Measurements from ENCODE around the gene DDIT3.
"Not testable (repeated sequence)": the region's sequence is repeated elsewhere in the genome, so short reads cannot be mapped to it uniquely, and the experiment has no call there.

DDIT3 gene

GRCh38 chr12:57520053-57520818 is at the start of gene DDIT3:
DDIT3 (minus strand) TSS chr12:57520514; CDS start chr12:57517406, 3,108 bp downstream.
- Histone ChIP-seq H3K27me3 (ENCODE audit: control insufficient read depth, insufficient read depth, low read length) (no peaks in the 10 kb centered on the region), H3K4me1 (ENCODE audit: control insufficient read depth, insufficient read depth, low read length) (peaks cover 45% of the 10 kb centered on the region), H3K4me3 (ENCODE audit: low read length) (peak within 1 kb of the TSS; percentile 94), H3K36me3 (ENCODE audit: control insufficient read depth, insufficient read depth, low read length) (peaks cover 22% of the 10 kb centered on the region), H3K27ac (ENCODE audit: low read depth, low read length) (peak within 1 kb of the TSS; percentile 99), H3K9ac (ENCODE audit: low read length) (peak within 1 kb of the TSS; percentile 98)

GRCh38 chr12:57569858-57570257 is 49.5 kb upstream of the DDIT3 start:
- Histone ChIP-seq H3K27ac (ENCODE audit: low read depth, low read length) (no peak overlapping the region), H3K4me1 (ENCODE audit: control insufficient read depth, insufficient read depth, low read length) (no peaks in the 10 kb centered on the region), H3K36me3 (ENCODE audit: control insufficient read depth, insufficient read depth, low read length) (no peaks in the 10 kb centered on the region), H3K27me3 (ENCODE audit: control insufficient read depth, insufficient read depth, low read length) (no peaks in the 10 kb centered on the region), H3K4me3 (ENCODE audit: low read length) (no peak overlapping the region), H3K9ac (ENCODE audit: low read length) (no peak overlapping the region)

GRCh38 chr12:57568838-57569237 is 48.5 kb upstream of the DDIT3 start:
- H3K4me1 ChIP-seq (ENCODE audit: control insufficient read depth, insufficient read depth, low read length), result no peaks in the 10 kb centered on the region
- no peak overlapping the region for H3K9ac ChIP-seq (ENCODE audit: low read length)
- H3K27me3 ChIP-seq (ENCODE audit: control insufficient read depth, insufficient read depth, low read length), result no peaks in the 10 kb centered on the region
- no peaks in the 10 kb centered on the region for H3K36me3 ChIP-seq (ENCODE audit: control insufficient read depth, insufficient read depth, low read length)
- no peak overlapping the region for H3K4me3 ChIP-seq (ENCODE audit: low read length)
- H3K27ac ChIP-seq (ENCODE audit: low read depth, low read length), result no peak overlapping the region

- Histone ChIP-seq H3K27ac (ENCODE audit: low read depth, low read length) (no peak overlapping the region), H3K36me3 (ENCODE audit: control insufficient read depth, insufficient read depth, low read length) (no peaks in the 10 kb centered on the region), H3K4me1 (ENCODE audit: control insufficient read depth, insufficient read depth, low read length) (no peaks in the 10 kb centered on the region), H3K4me3 (ENCODE audit: low read length) (no peak overlapping the region), H3K9ac (ENCODE audit: low read length) (no peak overlapping the region), H3K27me3 (ENCODE audit: control insufficient read depth, insufficient read depth, low read length) (no peaks in the 10 kb centered on the region)
Measured at GRCh38 chr12:57564178-57564740, 43.9 kb upstream of the DDIT3 start.

GRCh38 chr12:57563358-57563757 is 43.0 kb upstream of the DDIT3 start:
- no peaks in the 10 kb centered on the region for H3K4me1 ChIP-seq (ENCODE audit: control insufficient read depth, insufficient read depth, low read length)
- H3K4me3 ChIP-seq (ENCODE audit: low read length), result no peak overlapping the region
- H3K27me3 ChIP-seq (ENCODE audit: control insufficient read depth, insufficient read depth, low read length), result no peaks in the 10 kb centered on the region
- H3K27ac ChIP-seq (ENCODE audit: low read depth, low read length), result no peak overlapping the region
- H3K36me3 ChIP-seq (ENCODE audit: control insufficient read depth, insufficient read depth, low read length), result no peaks in the 10 kb centered on the region
- no peak overlapping the region for H3K9ac ChIP-seq (ENCODE audit: low read length)

- H3K36me3 ChIP-seq (ENCODE audit: control insufficient read depth, insufficient read depth, low read length); H3K9ac ChIP-seq (ENCODE audit: low read length); H3K4me3 ChIP-seq (ENCODE audit: low read length); H3K4me1 ChIP-seq (ENCODE audit: control insufficient read depth, insufficient read depth, low read length); H3K27ac ChIP-seq (ENCODE audit: low read depth, low read length); H3K27me3 ChIP-seq (ENCODE audit: control insufficient read depth, insufficient read depth, low read length): not testable (repeated sequence)
Measured at GRCh38 chr12:57561117-57561516, 40.8 kb upstream of the DDIT3 start.

- Histone ChIP-seq H3K27ac (ENCODE audit: low read depth, low read length) (no peak overlapping the region), H3K27me3 (ENCODE audit: control insufficient read depth, insufficient read depth, low read length) (no peaks in the 10 kb centered on the region), H3K4me1 (ENCODE audit: control insufficient read depth, insufficient read depth, low read length) (no peaks in the 10 kb centered on the region), H3K4me3 (ENCODE audit: low read length) (no peak overlapping the region), H3K36me3 (ENCODE audit: control insufficient read depth, insufficient read depth, low read length) (no peaks in the 10 kb centered on the region), H3K9ac (ENCODE audit: low read length) (no peak overlapping the region)
Measured at GRCh38 chr12:57560516-57560915, 40.2 kb upstream of the DDIT3 start.

- Histone ChIP-seq H3K36me3 (ENCODE audit: control insufficient read depth, insufficient read depth, low read length) (no peaks in the 10 kb centered on the region), H3K4me1 (ENCODE audit: control insufficient read depth, insufficient read depth, low read length) (no peaks in the 10 kb centered on the region), H3K9ac (ENCODE audit: low read length) (no peak overlapping the region), H3K27ac (ENCODE audit: low read depth, low read length) (no peak overlapping the region), H3K4me3 (ENCODE audit: low read length) (no peak overlapping the region), H3K27me3 (ENCODE audit: control insufficient read depth, insufficient read depth, low read length) (peaks cover 3% of the 10 kb centered on the region)
Measured at GRCh38 chr12:57558864-57559263, 38.5 kb upstream of the DDIT3 start.

- no peak overlapping the region for H3K27ac ChIP-seq (ENCODE audit: low read depth, low read length)
- H3K4me3 ChIP-seq (ENCODE audit: low read length), result no peak overlapping the region
- H3K9ac ChIP-seq (ENCODE audit: low read length), result no peak overlapping the region
- H3K36me3 ChIP-seq (ENCODE audit: control insufficient read depth, insufficient read depth, low read length), result no peaks in the 10 kb centered on the region
- no peaks in the 10 kb centered on the region for H3K4me1 ChIP-seq (ENCODE audit: control insufficient read depth, insufficient read depth, low read length)
- H3K27me3 ChIP-seq (ENCODE audit: control insufficient read depth, insufficient read depth, low read length), result peaks cover 8% of the 10 kb centered on the region
Measured at GRCh38 chr12:57554897-57555296, 34.6 kb upstream of the DDIT3 start.

- no peak overlapping the region for H3K27ac ChIP-seq (ENCODE audit: low read depth, low read length)
- H3K9ac ChIP-seq (ENCODE audit: low read length), result no peak overlapping the region
- no peaks in the 10 kb centered on the region for H3K36me3 ChIP-seq (ENCODE audit: control insufficient read depth, insufficient read depth, low read length)
- peaks cover 1% of the 10 kb centered on the region for H3K4me1 ChIP-seq (ENCODE audit: control insufficient read depth, insufficient read depth, low read length)
- H3K27me3 ChIP-seq (ENCODE audit: control insufficient read depth, insufficient read depth, low read length), result peaks cover 8% of the 10 kb centered on the region
- no peak overlapping the region for H3K4me3 ChIP-seq (ENCODE audit: low read length)
Measured at GRCh38 chr12:57554453-57554852, 34.1 kb upstream of the DDIT3 start.

GRCh38 chr12:57553343-57554202 is 33.3 kb upstream of the DDIT3 start:
- Histone ChIP-seq H3K4me1 (ENCODE audit: control insufficient read depth, insufficient read depth, low read length) (peaks cover 2% of the 10 kb centered on the region), H3K9ac (ENCODE audit: low read length) (no peak overlapping the region), H3K27ac (ENCODE audit: low read depth, low read length) (no peak overlapping the region), H3K36me3 (ENCODE audit: control insufficient read depth, insufficient read depth, low read length) (no peaks in the 10 kb centered on the region), H3K27me3 (ENCODE audit: control insufficient read depth, insufficient read depth, low read length) (peaks cover 12% of the 10 kb centered on the region), H3K4me3 (ENCODE audit: low read length) (no peak overlapping the region)

GRCh38 chr12:57552835-57553313 is 32.6 kb upstream of the DDIT3 start:
- Histone ChIP-seq H3K4me3 (ENCODE audit: low read length) (no peak overlapping the region), H3K4me1 (ENCODE audit: control insufficient read depth, insufficient read depth, low read length) (peaks cover 2% of the 10 kb centered on the region), H3K36me3 (ENCODE audit: control insufficient read depth, insufficient read depth, low read length) (no peaks in the 10 kb centered on the region), H3K27ac (ENCODE audit: low read depth, low read length) (no peak overlapping the region), H3K9ac (ENCODE audit: low read length) (no peak overlapping the region), H3K27me3 (ENCODE audit: control insufficient read depth, insufficient read depth, low read length) (peaks cover 14% of the 10 kb centered on the region)

All from rectal smooth muscle tissue (tissue), 1 donor.